ENCODE data around the gene AFF1. TPM values are rescaled to one million over a fixed set of nuclear protein-coding genes. Genes with fewer than 3 reads are reported as not detected.

The AFF1 gene
- total and polyA plus RNA-seq, 2 of the 4 experiments (the other 2 are of a cell fraction), result 7.0 to 9.6 TPM

GRCh38 chr4:87053176-87053658 lies 118.4 kb downstream of the AFF1 start:
- Histone ChIP-seq H4K5ac (ENCODE audit: low read depth, low read length) (no peak overlapping the region), H2AK5ac (ENCODE audit: low read depth, low read length) (no peak overlapping the region), H3K4ac (ENCODE audit: low read depth, low read length) (no peak overlapping the region), H3K14ac (replicated peaks; ENCODE audit: low read depth, low read length) (no peak overlapping the region), H2BK5ac (ENCODE audit: low read depth, low read length, poor library complexity, severe bottlenecking) (no peak overlapping the region), H3K27ac (ENCODE audit: insufficient read depth, low read length) (no peak overlapping the region), H3K18ac (ENCODE audit: low read depth, low read length) (no peak overlapping the region), H4K91ac (ENCODE audit: insufficient read depth, low read depth, low read length) (no peak overlapping the region), H2BK120ac (ENCODE audit: low read depth, low read length) (no peak overlapping the region), H4K8ac (ENCODE audit: low read depth in 2 of 2, low read length in 2 of 2) (no peak overlapping the region), H3K4me3 (ENCODE audit: insufficient read depth, low read depth, low read length) (no peak overlapping the region), H2BK20ac (ENCODE audit: low read depth, low read length) (no peak overlapping the region), H3K9ac (ENCODE audit: low read depth, low read length) (no peak overlapping the region), H2AK9ac (replicated peaks; ENCODE audit: low read depth, low read length, poor library complexity) (no peak overlapping the region), H2BK15ac (ENCODE audit: low read depth, low read length) (no peak overlapping the region), H3K9me3 (ENCODE audit: control insufficient read depth, insufficient read depth, low read length) (no peaks in the 10 kb centered on the region), H4K20me1 (ENCODE audit: insufficient read depth, low read length) (peaks cover 17% of the 10 kb centered on the region), H3K4me1 (ENCODE audit: control insufficient read depth, insufficient read depth, low read length) (peaks cover 8% of the 10 kb centered on the region), H3K4me2 (ENCODE audit: low read depth, low read length) (no peak overlapping the region), H3K9me1 (ENCODE audit: insufficient read depth, low read length) (peaks cover 8% of the 10 kb centered on the region; the same call in 1 of the 2 replicates), H3K79me1 (ENCODE audit: low read depth in 1 of 2, low read length in 2 of 2) (peaks cover 28 to 57% of the 10 kb centered on the region in 2 experiments), H3K56ac (ENCODE audit: extremely low read depth, insufficient read depth, low read length) (no peak overlapping the region), H3K23ac (ENCODE audit: low read depth, low read length) (no peak overlapping the region; the same call in 1 of the 2 replicates), H3K27me3 (ENCODE audit: control insufficient read depth, insufficient read depth, low read length) (no peaks in the 10 kb centered on the region), H2AFZ (replicated peaks; ENCODE audit: low read length, poor library complexity) (no peak overlapping the region), H3K36me3 (ENCODE audit: control insufficient read depth, insufficient read depth, low read length) (no peaks in the 10 kb centered on the region; the same call in 1 of the 2 replicates)
- dilution Hi-C loops (cut with HindIII; ENCODE audit: low sequenced_read_pairs, unreplicated experiment) (no loop called here), intact Hi-C loops (cut with micrococcal nuclease) (no loop called here), in situ Hi-C loops (cut with MboI; ENCODE audit: low sequenced_read_pairs) (no loop called here)
- TF ChIP-seq CTCF (conservative IDR thresholded peaks at IDR 0.05; ENCODE audit: low read depth, low read length) (no peak), MAFK (IDR thresholded peaks at IDR 0.05; ENCODE audit: low read depth, low read length) (peak; percentile 33; the same call in 1 of the 2 replicates)
- ATAC-seq (ENCODE audit: low read depth) (no peak), DNase-seq (peak; percentile 53)
- POLR2A ChIA-PET (ENCODE audit: unreplicated experiment), result interaction anchor here (0.6 kb wide), 1 partner anchor 51 kb away, joined by 3 read pairs; no protein-coding TSS in a partner anchor
- WGBS, 2 experiments (ENCODE audit: extremely low coverage in 2 of 2, insufficient read length in 1 of 2), result no CpG with 5 or more reads among the region's 3 CpGs
- CTCF ChIA-PET, result interaction anchor here (0.5 to 1.3 kb wide), 2 partner anchors 10 to 476 kb away, joined by 3 read pairs; no protein-coding TSS in a partner anchor
- BruUV-seq (replicated peaks), result no TSS peak

Measured in IMR-90 (cell line).